HG03159 (cell line): ENCODE results near the gene SNAPC3.
"Not testable (repeated sequence)": the region's sequence is repeated elsewhere in the genome, so short reads cannot be mapped to it uniquely, and the experiment has no call there.

Experiments used
- ATAC-seq: cut with Tn5 transposase; IDR thresholded peaks from one replicate; pipeline ENCODE4 v1.9.1; 2021; ENCODE audit warnings: mild to moderate bottlenecking, moderate library complexity; ENCODE audit not compliant: unreplicated experiment

The SNAPC3 gene

DNA sequence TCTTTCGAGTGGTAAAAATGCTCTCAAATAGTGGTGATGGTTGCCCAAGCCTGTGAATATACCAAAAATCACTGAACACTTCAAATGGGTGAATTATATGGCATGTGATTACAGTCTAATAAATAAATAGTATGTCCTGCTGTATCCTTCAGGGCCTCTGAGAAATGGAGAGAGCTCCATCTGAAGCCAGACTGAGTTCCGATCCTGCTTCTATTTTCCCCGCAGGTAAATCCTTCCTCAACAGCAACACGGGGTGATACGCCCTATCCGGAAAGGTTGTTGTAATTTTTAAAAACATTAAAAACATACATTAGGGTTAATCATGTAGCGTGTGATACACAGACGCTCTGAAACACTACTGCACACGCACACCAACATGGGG is 695 bp upstream of the SNAPC3 start:
- no peak for ATAC-seq

DNA sequence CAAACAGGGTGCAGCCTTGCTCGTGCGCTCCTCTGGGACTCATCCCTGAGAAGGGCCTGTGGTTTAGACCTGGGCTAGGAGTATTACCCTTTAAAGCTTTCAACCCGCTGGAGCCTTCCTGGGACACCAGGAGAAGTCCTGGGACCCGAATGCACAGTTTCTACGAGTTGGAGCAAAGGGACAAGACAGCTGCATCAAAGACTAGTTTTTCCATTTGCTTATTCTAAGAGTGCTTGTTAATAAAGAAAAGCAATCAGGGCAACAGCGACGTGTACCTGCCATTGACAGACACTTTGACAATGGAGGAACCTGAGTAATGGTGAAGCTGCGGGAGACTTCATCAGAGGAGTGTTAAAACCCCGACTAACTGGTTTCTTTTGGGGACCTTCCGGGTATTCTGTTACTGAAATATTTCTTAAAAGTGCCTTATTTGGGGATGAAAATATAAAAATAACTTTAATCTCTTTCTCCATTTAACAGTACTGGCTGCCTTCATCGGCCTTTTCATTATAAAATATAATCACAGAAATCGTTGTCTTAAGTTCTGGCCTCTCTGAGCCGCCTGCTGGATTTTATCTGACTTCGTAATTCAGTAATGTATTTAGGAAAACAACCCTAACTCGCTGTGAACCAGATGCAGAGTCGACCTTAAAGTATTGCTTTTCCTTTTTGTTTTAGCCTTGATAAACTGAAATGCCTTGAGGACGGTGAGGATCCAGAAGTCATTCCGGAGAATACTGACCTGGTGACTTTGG is 732 bp downstream of the SNAPC3 start:
- ATAC-seq: no peak

DNA sequence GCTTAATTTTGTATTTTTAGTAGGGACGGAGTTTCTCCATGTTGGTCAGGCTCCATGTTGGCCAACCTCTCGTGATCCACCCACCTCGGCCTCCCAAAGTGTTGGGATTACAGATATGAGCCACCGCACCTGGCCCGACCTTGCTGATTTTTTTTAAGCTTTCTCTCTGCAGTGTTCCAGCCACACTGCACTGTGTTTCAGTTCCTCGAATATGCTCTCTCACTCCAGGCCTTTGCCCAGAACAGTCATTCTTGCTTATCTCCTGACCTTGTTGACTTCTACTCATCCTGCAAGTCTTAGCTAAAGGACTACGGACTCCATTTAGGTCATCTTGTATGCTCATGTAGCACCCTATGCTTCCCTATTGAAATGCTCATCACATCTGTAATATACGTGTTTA is 3.3 kb downstream of the SNAPC3 start:
- ATAC-seq: peak; percentile 42

DNA sequence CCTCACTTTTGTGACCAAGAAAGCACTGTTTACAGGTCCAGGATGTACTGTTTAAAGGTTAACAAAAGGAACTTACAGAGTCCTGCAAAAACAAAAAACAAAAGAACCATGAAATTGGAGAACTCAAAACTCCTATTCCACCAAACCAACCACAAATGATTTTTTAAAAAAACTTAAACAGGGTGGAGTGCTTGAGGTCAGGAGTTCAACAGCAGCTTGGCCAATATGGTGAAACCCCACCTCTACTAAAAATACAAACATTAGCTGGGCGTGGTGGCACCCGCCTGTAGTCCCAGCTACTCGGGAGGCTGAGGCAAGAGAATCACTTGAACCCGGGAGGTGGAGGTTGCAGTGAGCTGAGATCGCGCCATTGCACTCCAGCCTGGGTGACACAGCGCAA is 5.0 kb downstream of the SNAPC3 start:
- ATAC-seq: not testable (repeated sequence)

DNA sequence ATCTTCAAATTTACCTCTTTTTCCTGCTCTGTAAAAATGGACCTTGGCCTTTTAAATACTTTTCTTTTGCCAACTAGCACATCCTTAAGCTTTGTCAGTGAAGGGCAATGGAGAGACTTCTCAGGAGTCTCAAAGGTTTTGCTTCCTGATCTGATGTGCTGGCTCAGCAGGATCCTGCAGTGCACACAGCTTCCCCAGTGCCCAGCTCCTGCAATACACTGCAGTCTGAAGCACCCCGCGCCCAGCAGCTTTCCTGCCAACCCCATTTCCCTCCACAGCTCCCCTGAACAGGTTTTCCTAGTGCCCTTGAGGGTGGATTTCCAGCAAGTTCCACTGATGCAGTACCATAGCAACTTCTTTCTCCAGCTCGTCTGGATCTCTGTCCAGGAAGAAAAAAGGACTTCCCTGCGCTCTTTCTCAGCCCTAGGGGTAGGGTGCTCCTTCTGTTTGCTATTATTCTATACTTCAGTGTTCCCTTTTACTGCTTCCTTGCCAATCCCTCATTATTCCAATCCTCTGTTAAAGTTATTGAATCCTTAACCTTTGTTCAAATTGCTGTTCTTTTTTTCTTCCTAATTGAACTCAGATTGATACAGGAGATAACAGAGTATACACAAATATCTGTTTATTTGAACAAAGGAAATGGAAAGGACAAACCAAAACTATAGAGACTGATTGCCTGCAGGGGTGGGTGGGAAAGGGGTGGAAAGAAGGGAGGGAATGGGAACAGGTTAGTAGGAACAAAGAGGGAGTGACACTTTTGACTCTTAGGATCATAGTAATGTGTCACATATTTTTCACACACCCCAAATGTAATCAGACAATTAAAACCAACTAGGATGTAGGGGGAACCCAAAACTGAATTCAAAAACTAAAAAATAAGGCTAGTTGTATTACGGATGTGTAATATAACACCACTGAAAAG is 8.5 kb downstream of the SNAPC3 start:
- ATAC-seq: no peak

DNA sequence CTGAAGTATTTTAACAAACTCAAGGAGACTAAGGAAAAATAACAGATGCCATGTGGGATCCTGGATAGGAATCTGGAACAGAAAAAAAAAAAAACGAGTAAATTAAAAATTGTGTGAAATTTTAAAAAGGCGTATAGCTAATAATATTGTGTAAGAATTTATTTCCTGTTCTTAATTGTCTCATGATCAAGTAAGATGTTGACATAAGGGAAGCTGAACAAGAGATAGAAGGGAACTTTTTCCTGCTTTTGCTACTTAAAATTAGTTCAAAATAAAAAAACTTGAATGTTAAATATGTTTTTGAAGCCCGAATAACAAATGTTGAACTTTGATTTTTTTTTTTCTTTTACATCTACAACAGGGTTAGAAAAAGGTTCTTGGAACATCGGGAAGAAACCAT is 10.5 kb downstream of the SNAPC3 start:
- ATAC-seq: no peak

DNA sequence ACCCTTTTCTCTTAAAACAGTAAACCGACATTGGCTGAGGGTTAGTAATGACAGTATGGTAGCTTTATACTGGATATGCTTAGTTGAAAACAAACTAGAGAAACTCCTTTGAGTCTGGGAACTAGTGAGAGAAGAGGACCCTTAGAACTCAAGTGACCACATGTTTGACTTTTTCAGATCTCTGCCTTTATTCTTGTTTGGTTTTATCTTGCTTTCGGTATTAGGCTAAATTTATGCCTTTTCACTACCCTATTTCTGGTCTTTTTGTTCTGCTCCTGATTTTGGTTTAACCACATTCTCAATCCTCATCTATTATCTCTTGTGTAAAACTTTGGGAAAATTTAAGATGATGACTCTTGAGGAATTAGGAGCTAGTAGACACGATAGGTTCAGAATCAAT is 11.0 kb downstream of the SNAPC3 start:
- ATAC-seq: no peak

DNA sequence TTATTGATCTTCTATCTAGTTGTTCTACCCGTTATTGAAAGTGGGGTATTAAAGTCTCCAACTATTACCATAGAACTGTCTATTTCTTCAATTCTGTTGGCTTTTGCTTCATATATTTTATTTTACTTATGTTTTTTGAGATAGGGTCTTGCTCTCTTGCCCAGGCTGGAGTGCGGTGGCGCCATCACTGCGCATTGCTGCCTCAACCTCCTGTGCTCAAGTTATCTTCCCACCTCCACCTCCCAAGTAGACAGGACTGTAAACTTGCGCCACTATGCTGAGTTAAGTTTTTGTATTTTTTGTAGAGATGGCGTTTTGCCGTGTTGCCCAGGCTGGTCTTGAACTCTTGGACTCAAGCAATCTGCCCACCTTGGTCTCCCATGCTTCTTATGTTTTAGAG is 16.2 kb downstream of the SNAPC3 start:
- no peak for ATAC-seq

DNA sequence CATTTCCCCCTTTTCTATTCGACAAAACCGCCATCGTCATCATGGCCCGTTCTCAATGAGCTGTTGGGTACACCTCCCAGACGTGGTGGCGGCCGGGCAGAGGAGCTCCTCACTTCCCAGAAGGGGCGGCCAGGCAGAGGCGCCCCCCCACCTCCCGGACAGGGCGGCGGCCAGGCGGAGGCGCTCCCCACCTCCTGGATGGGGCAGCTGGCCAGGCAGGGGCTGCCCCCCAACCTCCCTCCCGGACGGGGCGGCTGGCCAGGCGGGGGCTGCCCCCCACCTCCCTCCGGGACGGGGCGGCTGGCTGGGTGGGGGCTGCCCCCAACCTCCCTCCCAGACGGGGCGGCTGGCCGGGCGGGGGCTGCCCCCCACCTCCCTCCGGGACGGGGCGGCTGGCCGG is 19.2 kb downstream of the SNAPC3 start:
- not testable (repeated sequence) for ATAC-seq

DNA sequence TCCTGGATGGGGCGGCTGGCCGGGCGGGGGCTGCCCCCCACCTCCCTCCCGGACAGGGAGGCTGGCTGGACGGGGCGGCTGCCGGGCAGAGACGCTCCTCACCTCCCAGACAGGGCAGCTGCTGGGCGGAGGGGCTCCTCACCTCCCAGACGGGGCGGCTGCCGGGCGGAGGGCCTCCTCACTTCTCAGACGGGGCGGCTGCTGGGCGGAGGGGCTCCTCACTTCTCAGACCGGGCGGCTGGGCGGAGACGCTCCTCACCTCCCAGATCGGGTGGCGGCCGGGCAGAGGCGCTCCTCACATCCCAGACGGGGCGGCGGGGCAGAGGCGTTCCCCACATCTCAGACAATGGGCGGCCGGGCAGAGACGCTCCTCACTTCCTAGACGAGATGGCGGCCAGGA is 19.6 kb downstream of the SNAPC3 start:
- not testable (repeated sequence) for ATAC-seq

DNA sequence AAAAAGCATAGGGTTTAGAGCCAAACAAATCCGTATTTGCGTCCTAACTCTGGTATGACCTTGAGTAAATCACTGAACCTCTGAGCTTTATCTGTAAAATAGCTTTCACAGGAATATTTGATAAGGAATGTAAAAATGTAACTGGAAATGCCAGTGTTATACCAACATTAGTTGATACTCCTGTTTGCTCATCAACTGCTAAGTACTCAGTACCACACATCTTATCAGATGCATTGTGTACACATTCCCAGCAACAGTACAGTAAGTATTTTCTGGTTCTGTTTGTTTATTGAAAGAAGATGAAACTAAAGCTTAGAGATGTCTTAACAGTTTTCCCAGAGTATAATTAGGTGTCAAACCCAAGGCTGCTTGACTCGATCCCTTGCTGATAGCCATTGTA is 21.5 kb downstream of the SNAPC3 start:
- no peak for ATAC-seq

DNA sequence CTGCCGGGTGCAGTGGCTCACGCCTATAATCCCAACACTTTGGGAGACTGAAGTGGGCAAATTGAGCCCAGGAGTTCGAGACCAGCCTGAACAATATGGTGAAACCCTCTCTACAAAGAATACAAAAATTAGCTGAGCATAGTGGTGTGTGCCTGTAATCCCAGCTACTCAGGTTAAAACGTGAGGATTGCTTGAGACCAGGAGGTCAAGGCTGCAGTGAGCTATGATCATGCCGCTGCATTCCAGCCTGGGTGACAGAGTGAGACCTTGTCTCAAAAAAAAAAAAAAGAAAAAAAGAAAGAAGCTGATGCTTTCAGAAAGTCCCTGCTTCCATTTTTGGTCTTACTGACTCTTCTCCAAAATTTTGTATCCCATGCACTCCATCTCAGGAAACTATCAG is 31.3 kb downstream of the SNAPC3 start:
- no peak for ATAC-seq

DNA sequence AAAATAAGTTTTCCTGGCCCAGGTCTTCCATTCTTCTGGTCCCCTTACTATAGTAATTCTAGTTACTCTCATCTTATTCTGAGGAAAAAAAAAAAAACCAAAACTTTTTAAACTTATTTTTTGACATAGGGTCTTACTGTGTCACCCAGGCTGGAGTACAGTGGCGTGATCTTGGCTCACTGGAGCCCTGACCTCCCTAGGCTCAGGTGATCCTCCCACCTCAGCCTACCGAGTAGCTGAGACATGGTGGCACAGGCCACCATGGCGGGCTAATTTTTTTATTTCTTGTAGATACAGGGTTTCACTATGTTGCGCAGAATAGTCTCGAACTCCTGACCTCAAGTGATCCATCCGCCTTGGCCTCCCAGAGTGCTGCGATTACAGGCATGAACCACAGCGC is 38.4 kb downstream of the SNAPC3 start:
- no peak for ATAC-seq

DNA sequence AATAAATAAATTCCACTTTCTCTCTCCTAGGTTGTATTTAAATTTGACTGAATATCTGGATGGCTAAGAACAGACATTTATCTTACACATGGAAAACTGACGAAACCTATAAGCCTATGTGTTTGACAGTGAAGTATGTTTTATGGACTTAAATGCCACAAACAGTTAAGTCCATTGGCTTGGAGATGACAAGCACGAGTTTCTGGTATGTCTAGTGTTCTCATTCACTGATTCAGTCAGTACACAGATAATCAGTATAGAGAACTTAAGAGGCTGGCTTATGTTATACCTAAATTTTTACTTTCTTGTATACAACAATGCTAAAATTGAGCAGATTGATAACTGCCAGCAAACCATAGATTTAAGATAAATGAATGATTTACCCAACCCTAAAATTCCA is 38.9 kb downstream of the SNAPC3 start:
- ATAC-seq: no peak

DNA sequence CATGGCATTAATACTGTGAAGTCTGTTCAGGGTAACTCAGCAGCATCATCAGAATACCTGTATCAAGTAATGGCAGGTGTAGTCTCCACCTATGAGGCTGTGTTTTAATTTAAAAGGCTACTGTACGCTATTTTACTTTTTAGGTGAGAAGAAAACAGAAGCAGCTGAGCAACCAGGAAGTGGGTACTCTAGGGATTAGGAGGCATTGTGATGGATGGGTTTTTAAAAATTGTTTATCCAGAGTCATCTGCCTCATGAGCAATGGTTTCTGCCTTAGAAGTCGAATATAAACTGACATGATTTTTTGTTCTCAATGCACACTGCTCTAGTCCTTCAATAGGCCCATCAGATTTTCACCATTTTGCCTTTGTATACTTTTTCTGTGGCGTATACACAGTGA is 45.5 kb downstream of the SNAPC3 start:
- ATAC-seq: no peak

DNA sequence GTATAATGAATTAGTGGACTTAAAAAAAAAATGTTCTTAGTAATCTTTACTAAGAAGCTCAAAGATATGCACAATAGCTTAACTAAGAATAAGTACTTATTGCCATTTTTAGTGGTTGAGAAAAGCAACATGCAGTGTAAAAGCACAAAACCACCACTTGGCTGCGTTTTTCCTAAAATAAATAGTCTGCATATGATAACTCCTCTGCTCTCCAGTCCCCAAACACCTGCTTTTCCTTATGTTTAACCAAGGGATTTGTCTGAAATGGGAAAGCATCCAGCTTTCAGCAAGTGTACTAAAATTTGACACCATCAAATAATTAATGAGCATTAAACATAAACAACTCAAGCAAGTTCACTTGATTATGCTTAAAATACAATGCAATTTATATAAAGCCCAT is 46.7 kb downstream of the SNAPC3 start:
- ATAC-seq: no peak

DNA sequence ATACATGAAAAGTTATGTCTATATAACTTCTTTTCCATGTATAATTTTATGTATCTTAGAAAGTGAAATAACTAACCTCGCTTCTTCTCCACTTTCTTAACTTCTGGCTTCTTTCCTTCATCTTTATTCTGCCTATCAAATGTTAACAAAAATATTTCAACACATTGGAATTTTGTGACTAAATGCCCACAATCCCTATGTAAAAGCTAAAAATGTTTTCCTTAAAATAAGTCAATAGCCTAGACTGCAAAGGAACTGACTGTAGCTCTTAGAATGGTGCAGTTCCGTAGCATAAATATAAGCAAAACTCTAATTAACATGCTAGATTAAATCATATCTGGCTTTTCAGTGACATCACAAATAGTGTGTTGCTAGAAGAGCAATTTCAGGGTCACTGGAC is 47.2 kb downstream of the SNAPC3 start:
- ATAC-seq: no peak

DNA sequence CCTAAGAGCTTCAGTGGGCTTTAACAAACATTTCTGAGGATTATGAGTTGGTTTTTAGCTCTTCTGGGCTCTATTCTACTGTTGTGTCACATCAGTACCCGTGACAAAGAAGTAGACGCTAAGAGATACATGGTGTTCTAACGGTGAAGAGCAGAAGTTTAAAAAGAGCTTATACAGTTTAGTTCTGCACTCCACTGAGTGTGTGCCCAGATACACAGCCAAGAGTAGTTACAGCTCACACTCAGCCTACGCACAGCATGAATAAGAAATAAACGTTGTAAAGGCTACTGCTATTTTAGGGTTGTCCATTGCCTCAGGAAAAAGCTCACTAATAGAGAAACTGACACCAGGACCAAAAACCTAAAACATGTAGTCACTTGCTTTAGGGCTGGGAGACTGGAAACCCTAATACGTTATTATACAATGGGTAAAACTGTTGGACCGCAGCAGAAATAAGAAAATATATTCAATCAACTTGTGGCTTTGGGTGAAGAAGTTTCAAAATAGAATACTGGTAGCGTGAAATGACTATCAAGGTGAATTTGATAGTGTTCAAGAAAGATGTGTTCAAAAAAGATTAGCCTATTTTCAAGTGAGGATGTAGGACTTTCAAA is 53.4 kb downstream of the SNAPC3 start:
- ATAC-seq: no peak

DNA sequence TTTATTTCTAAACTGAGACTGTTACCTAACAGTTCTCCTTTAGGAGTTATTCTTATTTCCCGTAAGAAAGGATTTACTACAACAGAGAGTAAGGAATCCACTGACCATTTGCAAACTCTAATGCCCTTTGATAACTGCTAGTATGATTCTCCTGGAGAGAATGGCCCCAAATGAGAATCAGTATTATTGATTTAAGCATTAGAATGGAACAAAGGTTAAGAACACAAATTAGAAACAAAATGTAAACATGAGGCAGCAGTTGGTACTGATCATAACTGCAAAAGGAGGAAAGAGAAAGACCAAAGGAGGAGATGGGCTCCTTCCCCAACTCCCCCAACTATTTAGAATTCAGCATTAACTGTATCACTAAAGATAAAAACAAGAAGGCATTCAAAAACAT is 57.4 kb downstream of the SNAPC3 start:
- no peak for ATAC-seq

DNA sequence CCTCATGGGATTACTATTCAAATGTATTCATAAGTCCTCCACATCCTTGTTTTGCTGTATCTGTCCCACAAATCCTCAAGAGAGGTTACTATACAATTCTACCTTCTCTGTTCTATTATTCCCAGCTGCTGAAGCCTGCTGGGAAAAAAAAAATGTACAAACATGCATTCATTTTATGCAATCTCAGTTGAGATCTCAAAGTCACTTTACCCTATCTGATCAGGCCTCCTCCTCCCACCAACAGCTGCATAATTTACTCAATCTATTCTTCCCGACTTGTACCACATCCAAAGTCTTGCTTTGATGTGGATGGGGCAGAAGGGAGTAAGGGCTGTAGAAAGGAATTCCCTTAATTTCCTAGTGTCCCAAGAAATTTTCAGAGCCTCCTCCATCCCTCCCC is 59.5 kb downstream of the SNAPC3 start:
- ATAC-seq: no peak

DNA sequence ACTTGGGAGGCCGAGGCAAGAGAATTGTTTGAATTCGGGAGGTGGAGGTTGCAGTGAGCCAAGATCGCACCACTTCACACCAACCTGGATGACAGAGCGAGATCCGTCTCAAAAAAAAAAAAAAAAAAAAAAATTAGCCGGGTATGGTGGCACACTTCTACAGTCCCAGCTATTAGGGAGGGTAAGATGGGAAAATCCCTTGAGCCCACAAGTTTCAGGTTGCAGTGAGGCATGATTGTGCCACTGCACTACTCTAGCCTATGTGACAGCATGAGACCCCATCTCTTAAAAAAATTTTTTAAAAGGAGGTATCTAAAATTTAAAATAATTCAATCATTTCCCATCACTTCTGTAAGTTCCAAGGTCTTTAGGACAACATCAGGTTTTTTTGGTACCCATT is 62.1 kb downstream of the SNAPC3 start:
- ATAC-seq: no peak
